ENCODE results near the gene COMMD2.

COMMD2 gene

DNA sequence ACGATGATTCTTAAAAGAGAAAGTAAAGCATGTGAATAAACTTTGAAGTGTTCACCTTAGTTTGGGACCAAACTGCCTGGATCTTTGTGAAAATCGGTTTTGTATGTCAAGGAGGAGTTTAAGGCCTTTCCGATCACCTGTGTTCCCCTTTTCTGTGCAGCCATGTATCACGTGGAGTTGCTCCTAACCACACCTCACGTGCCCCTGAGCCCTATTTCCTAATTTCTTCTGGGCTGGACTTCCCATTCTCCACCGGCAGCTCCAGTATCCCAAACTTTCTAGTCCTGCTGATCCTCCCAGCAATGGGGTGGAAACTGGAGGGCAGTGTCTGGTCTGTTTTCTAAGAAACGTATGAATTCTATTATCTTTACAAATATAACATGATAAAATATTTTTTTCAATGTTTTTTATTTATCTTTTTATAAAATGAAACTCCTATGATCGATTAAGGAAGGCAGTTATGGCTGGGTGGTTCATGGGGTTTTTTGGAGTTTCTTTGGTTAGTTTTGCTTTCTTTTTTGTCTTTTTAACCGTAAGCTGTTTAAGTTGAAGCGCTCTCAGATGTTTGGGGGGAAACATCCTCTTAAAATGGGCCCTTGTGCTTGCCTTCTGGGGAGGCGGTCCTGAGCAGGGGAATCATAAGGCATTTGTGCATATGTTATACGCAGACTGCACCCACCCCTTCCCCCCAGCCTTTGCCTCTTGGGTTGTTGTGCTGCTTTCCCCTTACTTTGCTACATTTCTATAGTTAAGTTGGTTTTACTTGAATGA lies 50.9 kb downstream of the COMMD2 start:
- no peak for FAIRE-seq

All from G401.6 (cell line).